A549 (cell line): Measurements from ENCODE around the gene P2RX5. TPM values are rescaled to one million over a fixed set of nuclear protein-coding genes. Genes with fewer than 3 reads are reported as not detected.

Experiments used
- ATAC-seq, 2 experiments: fragments of 200-7000 bp in 1 of 2; fragments of >200 bp in 1 of 2; cut with Nextera tagmentation in 1 of 2; cut with Tn5 transposase in 1 of 2; 3 replicates each; pipeline versions ENCODE4 v1.8.0 to v1.9.1; 2018 to 2020; ENCODE audit warnings: mild to moderate bottlenecking in 1 of 2, moderate library complexity in 1 of 2
- CTCF ChIA-PET: fragments of 300-600 bp; sonication (Branson Sonifier 250); formaldehyde crosslinking; extraction: SDS; loops from one replicate; lab custom pipeline; 2021; ENCODE audit warnings: antibody characterized with exemption, inconsistent platforms; lab: Yijun Ruan, JAX
- POLR2A ChIA-PET: fragments of 350-600 bp; formaldehyde crosslinking; extraction: SDS; loops from one replicate; lab custom pipeline; 2021; ENCODE audit warnings: antibody characterized with exemption, inconsistent platforms; lab: Yijun Ruan, JAX
- DNase-seq, 2 experiments: peaks; one replicate each; pipeline versions ENCODE4 v3.0.0 to v3.0.0-alpha.2; 2011 to 2016; ENCODE audit warnings: low read depth in 1 of 2, low spot score in 1 of 2
- FAIRE-seq: peaks from 2 replicates; lab custom pipeline; 2011; peaks lifted over from hg19 to GRCh38; lab: Jason Lieb, UNC
- H3K27ac ChIP-seq, 2 experiments: fragments of >200 bp; sonication (Bioruptor Twin); formaldehyde crosslinking; 3 replicates each; pipeline ENCODE4 v1.5.1; 2016 to 2017
- H3K4me1 ChIP-seq: fragments of >200 bp; sonication (Bioruptor Twin); formaldehyde crosslinking; 3 replicates; pipeline ENCODE4 v1.6.1; 2016
- H3K4me2 ChIP-seq: fragments of >200 bp; sonication (Bioruptor Twin); formaldehyde crosslinking; 3 replicates; pipeline ENCODE4 v1.6.1; 2016
- H3K4me3 ChIP-seq: fragments of >200 bp; sonication (Bioruptor Twin); formaldehyde crosslinking; 3 replicates; pipeline ENCODE4 v1.5.1; 2016
- H3K9me3 ChIP-seq: fragments of >200 bp; sonication (Bioruptor Twin); formaldehyde crosslinking; 3 replicates; pipeline ENCODE4 v1.6.1; 2016
- ATOH8 ChIP-seq: fragments of 250-450 bp; sonication (Bioruptor Pico); IDR thresholded peaks from 2 replicates; pipeline ENCODE4 v1.5.0; 2020; ENCODE audit warnings: low read depth, mild to moderate bottlenecking, moderate library complexity
- CEBPB ChIP-seq, 2 experiments: fragments of >200 bp in 1 of 2; sonication (Bioruptor Twin) in 1 of 2; formaldehyde crosslinking in 1 of 2; IDR thresholded peaks; 2 replicates each; pipeline ENCODE4 v1.6.1; 2012 to 2016
- CHD4 ChIP-seq: fragments of 200-600 bp; sonication (generic); IDR thresholded peaks from 2 replicates; pipeline ENCODE4 v1.6.1; 2016; ENCODE audit warnings: antibody characterized with exemption, mild to moderate bottlenecking, borderline replicate concordance
- E2F6 ChIP-seq: IDR thresholded peaks from 2 replicates; pipeline ENCODE4 v1.6.1; 2012; ENCODE audit warnings: low read depth, borderline replicate concordance
- EHF ChIP-seq: fragments of 250-450 bp; sonication (Bioruptor Pico); IDR thresholded peaks from 2 replicates; pipeline ENCODE4 v1.5.0; 2020; ENCODE audit warnings: mild to moderate bottlenecking
- EP300 ChIP-seq, 2 experiments: fragments of >200 bp; sonication (Bioruptor Twin); formaldehyde crosslinking; IDR thresholded peaks; 2 replicates in 1 of 2; 3 replicates in 1 of 2; pipeline ENCODE4 v1.6.1; 2016 to 2017
- HDAC2 ChIP-seq: fragments of 200-600 bp; sonication (generic); IDR thresholded peaks from 2 replicates; pipeline ENCODE4 v1.6.1; 2016
- HES2 ChIP-seq: fragments of >200 bp; sonication (Bioruptor Twin); formaldehyde crosslinking; IDR thresholded peaks from 2 replicates; pipeline ENCODE4 v1.6.1; 2016
- HMGXB4 ChIP-seq: fragments of 250-450 bp; sonication (Bioruptor Pico); IDR thresholded peaks from 2 replicates; pipeline ENCODE4 v1.5.0; 2021; ENCODE audit warnings: mild to moderate bottlenecking, moderate library complexity, borderline replicate concordance
- HOXA7 ChIP-seq: fragments of 250-450 bp; sonication (Bioruptor Pico); IDR thresholded peaks from 2 replicates; pipeline ENCODE4 v1.5.0; 2020; ENCODE audit warnings: mild to moderate bottlenecking, moderate library complexity
- HOXB5 ChIP-seq: fragments of 250-450 bp; sonication (Bioruptor Pico); IDR thresholded peaks from 2 replicates; pipeline ENCODE4 v1.5.0; 2020; ENCODE audit warnings: mild to moderate bottlenecking, moderate library complexity
- POLR2A ChIP-seq: IDR thresholded peaks from 2 replicates; pipeline ENCODE4 v1.6.1; 2012; ENCODE audit warnings: mild to moderate bottlenecking, low read length
- RCOR1 ChIP-seq: fragments of 150-350 bp; IDR thresholded peaks from 2 replicates; pipeline ENCODE4 v1.6.1; 2014; ENCODE audit warnings: antibody characterized with exemption, low read length, low read depth
- RNF2 ChIP-seq: fragments of 200-600 bp; sonication (generic); IDR thresholded peaks from 2 replicates; pipeline ENCODE4 v1.6.1; 2016; ENCODE audit warnings: low read depth, mild to moderate bottlenecking, antibody characterized with exemption, moderate library complexity, borderline replicate concordance
- SMC3 ChIP-seq: fragments of >200 bp; sonication (Bioruptor Twin); formaldehyde crosslinking; IDR thresholded peaks from 3 replicates; pipeline ENCODE4 v1.6.1; 2018; ENCODE audit warnings: inconsistent platforms
- USF2 ChIP-seq: fragments of 450-650 bp; IDR thresholded peaks from 2 replicates; pipeline ENCODE4 v1.6.1; 2014; ENCODE audit warnings: antibody characterized with exemption
- ZFP36 ChIP-seq: fragments of 450-650 bp; IDR thresholded peaks from 2 replicates; pipeline ENCODE4 v1.6.1; 2014; ENCODE audit warnings: borderline replicate concordance; ENCODE audit not compliant: partially characterized antibody
- ZSCAN20 ChIP-seq: fragments of 250-450 bp; sonication (Bioruptor Pico); IDR thresholded peaks from 2 replicates; pipeline ENCODE4 v1.8.0; 2022; ENCODE audit warnings: mild to moderate bottlenecking, moderate library complexity
- WGBS: methylation state at CpG from one replicate; pipeline ENCODE4 v1.1.6; 2017; ENCODE audit errors: missing lambda C conversion rate; 5-methylcytosine and 5-hydroxymethylcytosine counted together
- polyA plus RNA-seq, 4 experiments: library from polyadenylated mRNA; depleted of rRNA in 3 of 4; stranded (reverse); fragments of >200 nt; fragmentation: RNase III in 1 of 4; extraction: RNeasy Plus Mini Kit Qiagen cat#74134 plus additional on column Dnase treatment in 1 of 4; gene quantifications; 2 replicates in 3 of 4; 3 replicates in 1 of 4; pipeline ENCODE4 v1.2.3, GENCODE V29; 2011 to 2017
- TF ChIP-seq, protein P1 (sequence below): fragments of >200 bp; sonication (Bioruptor Twin); formaldehyde crosslinking; IDR thresholded peaks from 3 replicates; pipeline ENCODE4 v1.6.1; 2016

The P2RX5 gene
- polyA plus RNA-seq, 2 of the 4 experiments (the other 2 are of a cell fraction): 7.8 to 10.6 TPM

GRCh38 chr17:3697103-3697476 lies 1.1 kb upstream of the P2RX5 start:
- peaks cover 8% of the 10 kb centered on the region; the same call in 2 of the 3 replicates for H3K4me1 ChIP-seq
- H3K9me3 ChIP-seq: peaks cover 12% of the 10 kb centered on the region
- H3K4me2 ChIP-seq: no peak overlapping the region
- CTCF ChIA-PET: interaction anchor here (1.2 to 2.1 kb wide), 3 partner anchors 14 to 26 kb away, joined by 3 to 6 read pairs (median 5); partner anchors contain the start of gene HASPIN
- no peak overlapping the region for H3K4me3 ChIP-seq
- ATAC-seq: no peak
- TF ChIP-seq, protein P1, sequence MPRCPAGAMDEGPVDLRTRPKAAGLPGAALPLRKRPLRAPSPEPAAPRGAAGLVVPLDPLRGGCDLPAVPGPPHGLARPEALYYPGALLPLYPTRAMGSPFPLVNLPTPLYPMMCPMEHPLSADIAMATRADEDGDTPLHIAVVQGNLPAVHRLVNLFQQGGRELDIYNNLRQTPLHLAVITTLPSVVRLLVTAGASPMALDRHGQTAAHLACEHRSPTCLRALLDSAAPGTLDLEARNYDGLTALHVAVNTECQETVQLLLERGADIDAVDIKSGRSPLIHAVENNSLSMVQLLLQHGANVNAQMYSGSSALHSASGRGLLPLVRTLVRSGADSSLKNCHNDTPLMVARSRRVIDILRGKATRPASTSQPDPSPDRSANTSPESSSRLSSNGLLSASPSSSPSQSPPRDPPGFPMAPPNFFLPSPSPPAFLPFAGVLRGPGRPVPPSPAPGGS: no peak
- TF ChIP-seq HDAC2 (no peak), ATOH8 (CRISPR knock-in tag) (no peak)
- no peak for FAIRE-seq
- DNase-seq: no peak
- POLR2A ChIA-PET: interaction anchor here (1.7 kb wide), 1 partner anchor 29 kb away, joined by 10 read pairs; the partner anchor contains the start of genes EMC6 and TAX1BP3
- no peak overlapping the region for H3K27ac ChIP-seq
- 81% methylated on average over 8 of the region's 12 CpGs for WGBS

DNA sequence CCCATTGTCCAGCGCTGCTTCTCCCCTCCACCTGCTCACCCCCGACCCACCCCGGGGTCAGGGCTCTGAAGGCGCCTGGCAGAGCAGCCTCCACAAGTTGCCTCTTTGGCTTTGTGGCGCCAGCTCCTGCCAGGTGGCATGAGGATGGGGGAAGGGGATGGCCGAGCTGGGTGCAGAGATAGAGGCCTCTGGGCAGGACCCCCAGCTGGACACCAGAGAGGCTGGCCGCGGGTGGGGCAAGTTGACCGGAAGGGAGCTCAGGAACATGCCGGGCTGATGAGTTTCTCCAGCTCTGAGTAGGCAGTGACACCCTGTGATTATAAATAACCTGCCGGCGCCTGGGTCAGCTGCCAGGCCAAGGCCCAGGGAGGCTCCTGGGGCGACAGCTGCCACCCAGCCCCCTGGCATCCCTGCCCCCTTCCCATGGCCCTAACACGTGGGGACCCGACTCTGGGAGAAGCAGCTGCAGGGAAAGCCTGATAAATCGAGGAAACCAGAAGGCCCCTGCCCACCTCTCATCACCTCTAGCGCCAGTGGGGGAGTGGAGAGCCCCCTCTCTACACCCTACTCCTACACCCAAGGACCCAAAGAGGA lies 729 bp downstream of the P2RX5 start:
- no peak for DNase-seq
- ATAC-seq: peak; percentile 55 to 70

More for the DNA sequence above, 729 bp downstream of the P2RX5 start:
- WGBS: 24% methylated on average over 16 of the region's 17 CpGs
- no peak for TF ChIP-seq HOXB5
- TF ChIP-seq E2F6: no peak
- no peak for TF ChIP-seq RNF2
- no peak for TF ChIP-seq SMC3
- no peak for TF ChIP-seq ZSCAN20 (CRISPR knock-in tag)
- TF ChIP-seq RCOR1: no peak
- no peak for TF ChIP-seq EHF (CRISPR knock-in tag)
- no peak for TF ChIP-seq ZFP36
- no peak for TF ChIP-seq HOXA7
- no peak for TF ChIP-seq CEBPB (IDR thresholded peaks at IDR 0.05)
- no peak for TF ChIP-seq HMGXB4 (CRISPR knock-in tag)
- TF ChIP-seq ATOH8 (CRISPR knock-in tag): no peak
- no peak for TF ChIP-seq CHD4
- no peak for TF ChIP-seq EP300 (IDR thresholded peaks at IDR 0.05)
- TF ChIP-seq POLR2A: no peak
- TF ChIP-seq HES2: no peak
- no peak for TF ChIP-seq USF2
- ChIA-PET POLR2A (interaction anchor here (1.6 to 1.7 kb wide), 2 partner anchors 27 to 28 kb away, joined by 5 to 10 read pairs; partner anchors contain the start of genes EMC6, HASPIN and TAX1BP3), CTCF (interaction anchor here (1.0 to 2.1 kb wide), 9 partner anchors 9 to 131 kb away, joined by 3 to 6 read pairs (median 5); partner anchors contain the start of gene HASPIN)
- peak overlapping the region; percentile 73 to 89 for H3K27ac ChIP-seq
- H3K4me3 ChIP-seq: peak overlapping the region; percentile 57
- H3K4me1 ChIP-seq: peaks cover 8% of the 10 kb centered on the region; the same call in 2 of the 3 replicates
- no peak for FAIRE-seq
- peak overlapping the region; percentile 83 for H3K4me2 ChIP-seq
- peaks cover 12% of the 10 kb centered on the region for H3K9me3 ChIP-seq
